ENCODE measurements around the gene DDX60. TPM values are rescaled to one million over a fixed set of nuclear protein-coding genes. Genes with fewer than 3 reads are reported as not detected.

Gene DDX60
- total RNA-seq, 1 experiment from 2014 or later, result 6.3 TPM

- no peak overlapping the region for H3K27ac ChIP-seq (ENCODE audit: low read length)
- no TSS peak for BruUV-seq (replicated peaks)
- no peaks in the 10 kb centered on the region for H3K9me2 ChIP-seq (replicated peaks; ENCODE audit: low read length)
- DNase-seq (no peak), ATAC-seq (no peak)
- CTCF ChIA-PET, result no interaction called here
- POLR2A ChIA-PET (ENCODE audit: unreplicated experiment), result no interaction called here
- H3K9ac ChIP-seq (ENCODE audit: low read length), result no peak overlapping the region
- H3K4me3 ChIP-seq (ENCODE audit: low read length), result no peak overlapping the region
- H4K20me1 ChIP-seq (ENCODE audit: low read length), result no peaks in the 10 kb centered on the region
- H3K36me3 ChIP-seq (ENCODE audit: low read depth, low read length), result no peaks in the 10 kb centered on the region
- no peaks in the 10 kb centered on the region for H3F3A ChIP-seq (ENCODE audit: low read length, unreplicated experiment)
- intact Hi-C loops (cut with micrococcal nuclease), result no loop called here
- H3K4me1 ChIP-seq (ENCODE audit: insufficient read depth, low read length), result no peaks in the 10 kb centered on the region
- H3K4me2 ChIP-seq (ENCODE audit: low read length), result no peak overlapping the region
- H3K9me3 ChIP-seq (ENCODE audit: low read length), result no peaks in the 10 kb centered on the region
- no peaks in the 10 kb centered on the region for H3K79me2 ChIP-seq (ENCODE audit: low read length)
- H3K27me3 ChIP-seq (ENCODE audit: low read length), result no peaks in the 10 kb centered on the region
- no peak overlapping the region for H2AFZ ChIP-seq (ENCODE audit: low read length)
- TF ChIP-seq CTCF (conservative IDR thresholded peaks at IDR 0.05; ENCODE audit: low read depth, low read length), result no peak
- TF ChIP-seq EZH2 (IDR thresholded peaks at IDR 0.05; ENCODE audit: low read length, unreplicated experiment), result no peak
- TF ChIP-seq EZH2phosphoT487 (IDR thresholded peaks at IDR 0.05; ENCODE audit: borderline replicate concordance, low read length), result no peak
Measured at GRCh38 chr4:168247603-168248002, 70.9 kb downstream of the DDX60 start.

- Histone ChIP-seq H3K27me3 (ENCODE audit: low read length) (no peaks in the 10 kb centered on the region), H3K9me2 (replicated peaks; ENCODE audit: low read length) (no peaks in the 10 kb centered on the region), H3K79me2 (ENCODE audit: low read length) (no peaks in the 10 kb centered on the region), H3K4me2 (ENCODE audit: low read length) (no peak overlapping the region), H3F3A (ENCODE audit: low read length, unreplicated experiment) (no peaks in the 10 kb centered on the region), H3K4me1 (ENCODE audit: insufficient read depth, low read length) (no peaks in the 10 kb centered on the region), H3K9ac (ENCODE audit: low read length) (no peak overlapping the region), H3K9me3 (ENCODE audit: low read length) (no peaks in the 10 kb centered on the region), H4K20me1 (ENCODE audit: low read length) (no peaks in the 10 kb centered on the region), H2AFZ (ENCODE audit: low read length) (no peak overlapping the region), H3K4me3 (ENCODE audit: low read length) (no peak overlapping the region), H3K36me3 (ENCODE audit: low read depth, low read length) (no peaks in the 10 kb centered on the region), H3K27ac (ENCODE audit: low read length) (no peak overlapping the region)
- BruUV-seq (replicated peaks), result no TSS peak
- TF ChIP-seq CTCF (conservative IDR thresholded peaks at IDR 0.05; ENCODE audit: low read depth, low read length) (no peak), EZH2 (IDR thresholded peaks at IDR 0.05; ENCODE audit: low read length, unreplicated experiment) (no peak), EZH2phosphoT487 (IDR thresholded peaks at IDR 0.05; ENCODE audit: borderline replicate concordance, low read length) (no peak)
- ChIA-PET POLR2A (ENCODE audit: unreplicated experiment) (no interaction called here), CTCF (no interaction called here)
- DNase-seq (no peak), ATAC-seq (no peak)
- intact Hi-C loops (cut with micrococcal nuclease), result no loop called here
Measured at GRCh38 chr4:168241953-168242352, 76.6 kb downstream of the DDX60 start.

- Histone ChIP-seq H3K36me3 (ENCODE audit: low read depth, low read length) (no peaks in the 10 kb centered on the region), H3K9me3 (ENCODE audit: low read length) (no peaks in the 10 kb centered on the region), H3F3A (ENCODE audit: low read length, unreplicated experiment) (no peaks in the 10 kb centered on the region), H3K9ac (ENCODE audit: low read length) (no peak overlapping the region), H3K9me2 (replicated peaks; ENCODE audit: low read length) (no peaks in the 10 kb centered on the region), H3K4me3 (ENCODE audit: low read length) (no peak overlapping the region), H3K4me2 (ENCODE audit: low read length) (no peak overlapping the region), H3K27me3 (ENCODE audit: low read length) (no peaks in the 10 kb centered on the region), H3K79me2 (ENCODE audit: low read length) (no peaks in the 10 kb centered on the region), H3K27ac (ENCODE audit: low read length) (no peak overlapping the region), H3K4me1 (ENCODE audit: insufficient read depth, low read length) (no peaks in the 10 kb centered on the region), H4K20me1 (ENCODE audit: low read length) (no peaks in the 10 kb centered on the region), H2AFZ (ENCODE audit: low read length) (no peak overlapping the region)
- no TSS peak for BruUV-seq (replicated peaks)
- ChIA-PET CTCF (no interaction called here), POLR2A (ENCODE audit: unreplicated experiment) (no interaction called here)
- no peak for ATAC-seq
- no peak for TF ChIP-seq EZH2 (IDR thresholded peaks at IDR 0.05; ENCODE audit: low read length, unreplicated experiment)
- DNase-seq, result no peak
- intact Hi-C loops (cut with micrococcal nuclease), result no loop called here
Measured at GRCh38 chr4:168240821-168241220, 77.7 kb downstream of the DDX60 start.

Measured in PC-3 (cell line).